ENCODE results near the gene EML1. TPM values are rescaled to one million over a fixed set of nuclear protein-coding genes. Genes with fewer than 3 reads are reported as not detected.

Gene EML1
- total RNA-seq, 2 experiments from 2014 or later = 0.91 to 1.2 TPM

- Mint-ChIP-seq H3K27ac (no peak overlapping the region), H3K4me1 (ENCODE audit: low read depth) (no peaks in the 10 kb centered on the region), H3K27me3 (ENCODE audit: low read depth) (peaks cover 15% of the 10 kb centered on the region), H3K36me3 (ENCODE audit: low read depth) (no peaks in the 10 kb centered on the region), H3K9me3 (no peaks in the 10 kb centered on the region), H3K4me3 (no peak overlapping the region)
- CTCF ChIA-PET = interaction anchor here (0.7 kb wide), 1 partner anchor 43 kb away, joined by 3 read pairs; no protein-coding TSS in a partner anchor
- intact Hi-C loops (cut with micrococcal nuclease) = no loop called here
- DNase-seq = no peak
Measured at GRCh38 chr14:99831303-99831702, 38.1 kb downstream of the EML1 start.

GRCh38 chr14:99831903-99832685, 38.9 kb downstream of the EML1 start:
- Mint-ChIP-seq H3K4me1 (ENCODE audit: low read depth) (no peaks in the 10 kb centered on the region), H3K36me3 (ENCODE audit: low read depth) (no peaks in the 10 kb centered on the region), H3K4me3 (no peak overlapping the region), H3K27me3 (ENCODE audit: low read depth) (peaks cover 17% of the 10 kb centered on the region), H3K27ac (no peak overlapping the region), H3K9me3 (no peaks in the 10 kb centered on the region)
- intact Hi-C loops (cut with micrococcal nuclease) = no loop called here
- DNase-seq = no peak
- CTCF ChIA-PET = interaction anchor here (0.7 kb wide), 1 partner anchor 42 kb away, joined by 3 read pairs; no protein-coding TSS in a partner anchor

- intact Hi-C loops (cut with micrococcal nuclease) = no loop called here
- CTCF ChIA-PET = interaction anchor here (0.5 to 1.1 kb wide), 2 partner anchors 9 to 63 kb away, joined by 3 to 4 read pairs; no protein-coding TSS in a partner anchor
- DNase-seq = no peak
- Mint-ChIP-seq H3K4me1 (ENCODE audit: low read depth) (no peaks in the 10 kb centered on the region), H3K27ac (no peak overlapping the region), H3K27me3 (ENCODE audit: low read depth) (peaks cover 29% of the 10 kb centered on the region), H3K9me3 (no peaks in the 10 kb centered on the region), H3K4me3 (no peak overlapping the region), H3K36me3 (ENCODE audit: low read depth) (no peaks in the 10 kb centered on the region)
Measured at GRCh38 chr14:99837822-99838221, 44.6 kb downstream of the EML1 start.

- Mint-ChIP-seq H3K27ac (no peak overlapping the region), H3K27me3 (ENCODE audit: low read depth) (peaks cover 28% of the 10 kb centered on the region), H3K9me3 (no peaks in the 10 kb centered on the region), H3K36me3 (ENCODE audit: low read depth) (no peaks in the 10 kb centered on the region), H3K4me3 (no peak overlapping the region), H3K4me1 (ENCODE audit: low read depth) (no peaks in the 10 kb centered on the region)
- no peak for DNase-seq
- intact Hi-C loops (cut with micrococcal nuclease) = no loop called here
- CTCF ChIA-PET = interaction anchor here (0.5 kb wide), 1 partner anchor 64 kb away, joined by 4 read pairs; no protein-coding TSS in a partner anchor
Measured at GRCh38 chr14:99838639-99839134, 45.5 kb downstream of the EML1 start.

GRCh38 chr14:99839696-99840095, 46.5 kb downstream of the EML1 start:
- no peak for DNase-seq

GRCh38 chr14:99840265-99840664, 47.1 kb downstream of the EML1 start:
- no peaks in the 10 kb centered on the region for H3K36me3 Mint-ChIP-seq (ENCODE audit: low read depth)
- peaks cover 25% of the 10 kb centered on the region for H3K27me3 Mint-ChIP-seq (ENCODE audit: low read depth)
- H3K4me3 Mint-ChIP-seq = no peak overlapping the region
- no peaks in the 10 kb centered on the region for H3K4me1 Mint-ChIP-seq (ENCODE audit: low read depth)
- CTCF ChIA-PET = interaction anchor here (0.6 kb wide), 1 partner anchor 409 kb away, joined by 4 read pairs; no protein-coding TSS in a partner anchor
- H3K27ac Mint-ChIP-seq = no peak overlapping the region
- intact Hi-C loops (cut with micrococcal nuclease) = no loop called here
- no peaks in the 10 kb centered on the region for H3K9me3 Mint-ChIP-seq
- no peak for DNase-seq

More at GRCh38 chr14:99839696-99840095, 46.5 kb downstream of the EML1 start:
- Mint-ChIP-seq H3K27ac (no peak overlapping the region), H3K9me3 (no peaks in the 10 kb centered on the region), H3K27me3 (ENCODE audit: low read depth) (peaks cover 26% of the 10 kb centered on the region), H3K4me3 (no peak overlapping the region), H3K36me3 (ENCODE audit: low read depth) (no peaks in the 10 kb centered on the region), H3K4me1 (ENCODE audit: low read depth) (no peaks in the 10 kb centered on the region)
- intact Hi-C loops (cut with micrococcal nuclease) = no loop called here
- CTCF ChIA-PET = interaction anchor here (0.6 kb wide), 1 partner anchor 408 kb away, joined by 4 read pairs; no protein-coding TSS in a partner anchor

GRCh38 chr14:99840774-99841305, 47.6 kb downstream of the EML1 start:
- no peak overlapping the region for H3K4me3 Mint-ChIP-seq
- H3K27ac Mint-ChIP-seq = no peak overlapping the region
- peaks cover 19% of the 10 kb centered on the region for H3K27me3 Mint-ChIP-seq (ENCODE audit: low read depth)
- no peaks in the 10 kb centered on the region for H3K9me3 Mint-ChIP-seq
- no peaks in the 10 kb centered on the region for H3K36me3 Mint-ChIP-seq (ENCODE audit: low read depth)
- CTCF ChIA-PET = no interaction called here
- no peaks in the 10 kb centered on the region for H3K4me1 Mint-ChIP-seq (ENCODE audit: low read depth)
- intact Hi-C loops (cut with micrococcal nuclease) = no loop called here
- no peak for DNase-seq

GRCh38 chr14:99841436-99842071, 48.3 kb downstream of the EML1 start:
- CTCF ChIA-PET = interaction anchor here (0.7 kb wide), 1 partner anchor 43 kb away, joined by 3 read pairs; no protein-coding TSS in a partner anchor
- H3K27me3 Mint-ChIP-seq (ENCODE audit: low read depth) = peaks cover 19% of the 10 kb centered on the region

GRCh38 chr14:99842141-99842540, 48.9 kb downstream of the EML1 start:
- Mint-ChIP-seq H3K9me3 (peaks cover 3% of the 10 kb centered on the region), H3K4me1 (ENCODE audit: low read depth) (no peaks in the 10 kb centered on the region), H3K36me3 (ENCODE audit: low read depth) (no peaks in the 10 kb centered on the region), H3K27ac (no peak overlapping the region), H3K4me3 (no peak overlapping the region), H3K27me3 (ENCODE audit: low read depth) (peaks cover 17% of the 10 kb centered on the region)
- no peak for DNase-seq
- intact Hi-C loops (cut with micrococcal nuclease) = no loop called here
- CTCF ChIA-PET = interaction anchor here (0.7 kb wide), 1 partner anchor 43 kb away, joined by 3 read pairs; no protein-coding TSS in a partner anchor

More at GRCh38 chr14:99841436-99842071, 48.3 kb downstream of the EML1 start:
- H3K36me3 Mint-ChIP-seq (ENCODE audit: low read depth) = no peaks in the 10 kb centered on the region
- no peak overlapping the region for H3K4me3 Mint-ChIP-seq
- no peaks in the 10 kb centered on the region for H3K9me3 Mint-ChIP-seq
- H3K4me1 Mint-ChIP-seq (ENCODE audit: low read depth) = no peaks in the 10 kb centered on the region
- no peak for DNase-seq
- H3K27ac Mint-ChIP-seq = no peak overlapping the region
- intact Hi-C loops (cut with micrococcal nuclease) = no loop called here

GRCh38 chr14:99846808-99847207, 53.6 kb downstream of the EML1 start:
- H3K27ac Mint-ChIP-seq = no peak overlapping the region
- peaks cover 6% of the 10 kb centered on the region for H3K9me3 Mint-ChIP-seq
- no peaks in the 10 kb centered on the region for H3K4me1 Mint-ChIP-seq (ENCODE audit: low read depth)
- DNase-seq = no peak
- H3K27me3 Mint-ChIP-seq (ENCODE audit: low read depth) = peaks cover 13% of the 10 kb centered on the region
- CTCF ChIA-PET = interaction anchor here (1.1 to 1.3 kb wide), 3 partner anchors 9 to 168 kb away, joined by 3 read pairs; no protein-coding TSS in a partner anchor
- H3K4me3 Mint-ChIP-seq = no peak overlapping the region
- intact Hi-C loops (cut with micrococcal nuclease) = no loop called here
- no peaks in the 10 kb centered on the region for H3K36me3 Mint-ChIP-seq (ENCODE audit: low read depth)

GRCh38 chr14:99850709-99851108, 57.5 kb downstream of the EML1 start:
- peaks cover 10% of the 10 kb centered on the region for H3K27me3 Mint-ChIP-seq (ENCODE audit: low read depth)
- CTCF ChIA-PET = interaction anchor here (1.0 kb wide), 1 partner anchor 50 kb away, joined by 3 read pairs; no protein-coding TSS in a partner anchor
- intact Hi-C loops (cut with micrococcal nuclease) = no loop called here

GRCh38 chr14:99852578-99852977, 59.4 kb downstream of the EML1 start:
- no peaks in the 10 kb centered on the region for H3K4me1 Mint-ChIP-seq (ENCODE audit: low read depth)
- no peak overlapping the region for H3K4me3 Mint-ChIP-seq
- H3K27me3 Mint-ChIP-seq (ENCODE audit: low read depth) = peaks cover 12% of the 10 kb centered on the region
- no peak overlapping the region for H3K27ac Mint-ChIP-seq
- intact Hi-C loops (cut with micrococcal nuclease) = no loop called here
- peaks cover 1% of the 10 kb centered on the region for H3K9me3 Mint-ChIP-seq
- CTCF ChIA-PET = no interaction called here
- no peaks in the 10 kb centered on the region for H3K36me3 Mint-ChIP-seq (ENCODE audit: low read depth)
- no peak for DNase-seq

More at GRCh38 chr14:99850709-99851108, 57.5 kb downstream of the EML1 start:
- Mint-ChIP-seq H3K36me3 (ENCODE audit: low read depth) (no peaks in the 10 kb centered on the region), H3K27ac (no peak overlapping the region), H3K4me1 (ENCODE audit: low read depth) (no peaks in the 10 kb centered on the region), H3K9me3 (peaks cover 6% of the 10 kb centered on the region), H3K4me3 (no peak overlapping the region)
- DNase-seq = no peak

All from activated naive CD4-positive, alpha-beta T cell treated with anti-CD3 and anti-CD28 coated beads for 36 hours (primary cell).